K562 (cell line): Measurements from ENCODE around the gene MLH3.

ENCODE experiments used
- BHLHE40 ChIP-seq: IDR thresholded peaks from 2 replicates; pipeline ENCODE4 v1.6.1; 2011; ENCODE audit warnings: low read length, improper control_type of control experiment
- CTCF ChIP-seq, 3 experiments: IDR thresholded peaks in 2 of 3; conservative IDR thresholded peaks in 1 of 3; 2 replicates each; pipeline ENCODE4 v1.5.1; 2011 to 2012; ENCODE audit warnings: low read length in 3 of 3, mild to moderate bottlenecking in 3 of 3, control low read depth in 2 of 3, improper control_type of control experiment in 1 of 3, inconsistent platforms in 1 of 3, low read depth in 1 of 3, mixed read lengths in 1 of 3, moderate library complexity in 1 of 3; ENCODE audit not compliant: insufficient read depth in 2 of 3
- IRF1 ChIP-seq: sonication (generic); formaldehyde crosslinking; IDR thresholded peaks from 2 replicates; pipeline ENCODE4 v1.8.0; 2022; ENCODE audit warnings: missing genetic modification reagents, mild to moderate bottlenecking, borderline replicate concordance
- JUN ChIP-seq, 2 experiments: sonication (generic) in 1 of 2; formaldehyde crosslinking in 1 of 2; IDR thresholded peaks; 2 replicates each; pipeline versions ENCODE4 v1.6.1 to v1.8.0; 2012 to 2022; ENCODE audit warnings: borderline replicate concordance in 2 of 2, mild to moderate bottlenecking in 2 of 2, improper control_type of control experiment in 1 of 2, low read depth in 1 of 2, low read length in 1 of 2, missing genetic modification reagents in 1 of 2
- KDM4B ChIP-seq, 2 experiments: fragments of 450-650 bp in 1 of 2; sonication (generic) in 1 of 2; IDR thresholded peaks; 2 replicates each; pipeline ENCODE4 v1.6.1; 2016 to 2017; ENCODE audit warnings: borderline replicate concordance in 2 of 2, antibody characterized with exemption in 1 of 2, low read depth in 1 of 2, mild to moderate bottlenecking in 1 of 2
- SMAD1 ChIP-seq: fragments of 150-350 bp; IDR thresholded peaks from 2 replicates; pipeline ENCODE4 v1.6.1; 2014; ENCODE audit warnings: low read length, low read depth; ENCODE audit not compliant: partially characterized antibody
- XRCC5 ChIP-seq: fragments of 200-400 bp; formaldehyde crosslinking; IDR thresholded peaks from 2 replicates; pipeline ENCODE4 v1.6.1; 2017; ENCODE audit warnings: low read depth, mild to moderate bottlenecking, low read length
- YY1 ChIP-seq, 3 experiments: IDR thresholded peaks; 2 replicates each; pipeline ENCODE4 v1.6.1; 2011; ENCODE audit warnings: low read length in 2 of 3, mild to moderate bottlenecking in 2 of 3, moderate library complexity in 2 of 3, borderline replicate concordance in 1 of 3, control low read depth in 1 of 3, low read depth in 1 of 3; ENCODE audit not compliant: insufficient read depth in 3 of 3, insufficient replicate concordance in 2 of 3, control insufficient read depth in 1 of 3, insufficient read length in 1 of 3; ENCODE audit errors: extremely low read depth in 1 of 3
- ZBTB26 ChIP-seq: fragments of 450-650 bp; formaldehyde crosslinking; IDR thresholded peaks from 2 replicates; pipeline ENCODE4 v1.4.0; 2022; ENCODE audit warnings: missing genetic modification characterization

- peak in 2 of 3 experiments; percentile 14 to 21; a peak in 2 of 6 replicates for TF ChIP-seq CTCF (IDR thresholded peaks at IDR 0.05 in 2 of 3, conservative IDR thresholded peaks at IDR 0.05 in 1 of 3; ENCODE audit: insufficient read depth in 2 of 3, low read depth in 1 of 3, low read length in 3 of 3)
- TF ChIP-seq XRCC5: no peak
- TF ChIP-seq ZBTB26 (CRISPR knock-in tag): no peak
- no peak for TF ChIP-seq YY1 (IDR thresholded peaks at IDR 0.05; ENCODE audit: borderline replicate concordance in 1 of 3, control insufficient read depth in 1 of 3, extremely low read depth in 1 of 3, insufficient read depth in 3 of 3, insufficient read length in 1 of 3, insufficient replicate concordance in 2 of 3, low read depth in 1 of 3, low read length in 2 of 3)
- no peak for TF ChIP-seq SMAD1
- TF ChIP-seq IRF1: no peak
- no peak for TF ChIP-seq JUN (IDR thresholded peaks at IDR 0.05; ENCODE audit: borderline replicate concordance, low read depth, low read length)
- TF ChIP-seq JUN (CRISPR knock-in tag; IDR thresholded peaks at IDR 0.05; ENCODE audit: borderline replicate concordance): no peak
- no peak; the same call in 1 of the 2 replicates for TF ChIP-seq BHLHE40
- peak in 1 of 2 experiments; percentile 85; a peak in 1 of 4 replicates for TF ChIP-seq KDM4B (IDR thresholded peaks at IDR 0.05; ENCODE audit: borderline replicate concordance in 2 of 2, low read depth in 1 of 2)
Measured at GRCh38 chr14:75002392-75003249, 48.6 kb downstream of the MLH3 start, which contains the start of gene EIF2B2.
